Embryonic facial prominence (tissue), 1 donor: ENCODE measurements around the gene ANKS3.
"Not testable (repeated sequence)": the region's sequence is repeated elsewhere in the genome, so short reads cannot be mapped to it uniquely, and the experiment has no call there.

Source experiments
- DNase-seq: peaks from one replicate; pipeline ENCODE4 v3.0.0-alpha.2; 2016; ENCODE audit errors: extremely low spot score

Gene ANKS3

DNA sequence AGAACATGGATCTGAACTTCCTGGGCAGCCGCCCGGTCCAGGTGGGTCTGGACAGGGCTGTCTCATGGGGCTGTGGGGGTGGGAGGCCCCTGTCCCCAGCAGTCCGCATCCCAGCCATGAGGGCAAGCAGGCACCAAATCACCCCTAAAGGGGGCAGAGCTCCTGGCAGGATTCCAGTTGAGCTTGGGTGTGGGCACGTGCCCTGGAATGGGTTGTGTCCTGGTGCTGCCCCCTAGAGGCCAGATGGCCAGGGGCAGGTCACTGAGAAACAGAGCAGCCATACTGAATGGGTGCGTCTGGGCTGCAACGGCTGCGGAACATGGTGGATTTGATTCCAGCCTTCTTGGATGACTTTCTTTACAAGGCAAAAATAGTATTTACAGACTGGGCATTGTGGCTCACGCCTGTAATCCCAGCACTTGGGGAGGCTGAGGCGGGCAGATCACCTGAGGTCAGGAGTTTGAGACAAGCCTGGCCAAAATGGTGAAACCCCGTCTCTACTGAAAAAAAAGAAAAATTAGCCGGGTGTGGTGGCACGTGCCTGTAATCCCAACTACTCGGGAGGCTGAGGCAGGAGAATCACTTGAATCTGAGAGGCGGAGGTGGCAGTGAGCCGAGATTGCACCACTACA, 83.5 kb downstream of the ANKS3 start:
- not testable (repeated sequence) for DNase-seq

DNA sequence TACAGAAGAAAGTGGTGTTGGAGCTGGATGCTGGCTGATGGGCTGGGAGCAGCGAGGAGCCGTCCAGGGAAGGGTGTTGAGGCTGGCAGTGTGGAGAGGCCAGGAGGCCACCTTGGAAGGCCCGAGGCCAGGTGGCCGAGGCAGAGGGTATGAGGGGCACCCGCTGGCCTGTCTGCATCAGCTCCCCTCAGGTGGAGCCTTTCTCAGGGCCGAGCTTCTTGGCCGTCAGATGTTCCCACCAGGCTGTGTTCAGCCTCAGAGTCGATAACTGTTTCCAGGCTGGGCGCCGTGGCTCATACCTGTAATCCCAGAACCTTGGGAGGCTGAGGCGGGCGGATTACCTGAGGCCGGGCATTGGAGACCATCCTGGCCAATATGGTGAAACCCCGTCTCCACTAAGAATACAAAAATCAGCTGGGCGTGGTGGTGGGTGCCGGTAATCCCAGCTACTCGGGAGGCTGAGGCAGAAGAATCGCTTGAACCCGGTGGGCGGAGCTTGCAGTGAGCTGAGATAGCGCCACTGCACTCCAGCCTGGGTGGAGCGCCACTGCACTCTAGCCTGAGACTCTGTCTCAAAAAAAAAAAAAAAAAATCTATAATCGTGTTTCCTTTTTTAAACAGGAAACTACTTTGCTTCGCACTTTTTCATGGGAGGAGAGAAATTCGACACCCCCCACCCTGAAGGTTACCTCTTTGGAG, 84.2 kb downstream of the ANKS3 start:
- no peak for DNase-seq

DNA sequence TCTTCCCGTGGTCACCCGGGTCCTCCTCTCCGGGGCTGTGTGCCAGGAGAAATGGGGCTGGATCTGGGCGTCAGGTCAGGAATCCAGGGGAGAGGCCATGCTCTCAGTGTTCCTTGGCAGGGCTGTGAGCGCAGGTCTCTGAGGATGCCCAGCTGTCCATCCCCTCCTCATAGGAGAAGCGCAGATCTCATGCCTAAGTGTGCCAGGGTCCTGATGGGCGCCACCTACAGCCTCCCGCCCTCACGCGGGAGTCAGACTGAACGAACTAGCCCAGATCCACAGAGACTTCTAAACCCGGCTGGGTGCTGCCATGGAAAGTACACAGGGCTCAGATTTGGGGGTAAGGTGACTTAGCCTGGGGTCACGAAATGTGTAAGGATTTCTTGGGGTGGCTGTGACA, 85.2 kb downstream of the ANKS3 start:
- no peak for DNase-seq

DNA sequence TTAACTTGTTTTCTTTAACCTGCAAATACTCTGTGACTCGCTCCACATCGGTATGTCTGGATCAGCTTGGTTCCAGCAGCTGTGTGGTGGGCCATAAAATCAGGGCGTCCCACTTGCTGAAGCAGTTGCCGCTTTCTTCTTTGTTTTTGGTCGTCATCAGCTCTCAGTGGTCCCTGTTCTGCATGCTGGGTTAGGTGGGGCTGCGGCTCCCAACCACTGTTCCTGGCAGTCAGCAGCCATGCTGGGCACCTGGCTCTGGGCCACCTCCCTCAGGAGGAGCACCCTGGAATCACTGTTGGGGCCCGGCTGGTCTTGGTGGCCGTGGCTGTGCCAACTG, 86.5 kb downstream of the ANKS3 start:
- no peak for DNase-seq

- no peak for DNase-seq
These were observed 87.1 kb downstream of the ANKS3 start for GRCh38 chr16:4646773-4647643.
